GM19467 (cell line): ENCODE measurements around the gene TBXAS1.

Experiments
- ATAC-seq: cut with Tn5 transposase; IDR thresholded peaks from one replicate; pipeline ENCODE4 v1.9.1; 2021; ENCODE audit warnings: mild to moderate bottlenecking, moderate library complexity; ENCODE audit not compliant: unreplicated experiment

TBXAS1 gene

GRCh38 chr7:140039896-140040295 lies 210.8 kb downstream of the TBXAS1 start:
- no peak for ATAC-seq

- ATAC-seq = no peak
These were observed 212.8 kb downstream of the TBXAS1 start for GRCh38 chr7:140041659-140042385.

DNA sequence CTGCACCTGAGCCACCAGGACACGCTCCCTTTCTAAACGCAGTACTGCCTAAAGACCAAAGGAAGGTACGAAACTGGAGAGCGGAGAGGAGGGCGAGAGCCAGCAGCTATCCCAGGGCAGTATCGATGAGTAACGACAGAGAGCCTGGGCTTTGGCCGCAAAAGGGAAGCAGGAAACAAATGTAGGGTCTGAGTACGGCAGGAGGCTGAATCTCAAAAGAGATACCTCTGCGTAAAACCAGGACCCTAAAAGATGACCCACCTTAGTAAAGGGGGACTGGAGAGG lies 213.3 kb downstream of the TBXAS1 start:
- no peak for ATAC-seq

- no peak for ATAC-seq
These were observed 215.2 kb downstream of the TBXAS1 start for GRCh38 chr7:140044251-140044650.

GRCh38 chr7:140045697-140046096 lies 216.6 kb downstream of the TBXAS1 start:
- no peak for ATAC-seq

DNA sequence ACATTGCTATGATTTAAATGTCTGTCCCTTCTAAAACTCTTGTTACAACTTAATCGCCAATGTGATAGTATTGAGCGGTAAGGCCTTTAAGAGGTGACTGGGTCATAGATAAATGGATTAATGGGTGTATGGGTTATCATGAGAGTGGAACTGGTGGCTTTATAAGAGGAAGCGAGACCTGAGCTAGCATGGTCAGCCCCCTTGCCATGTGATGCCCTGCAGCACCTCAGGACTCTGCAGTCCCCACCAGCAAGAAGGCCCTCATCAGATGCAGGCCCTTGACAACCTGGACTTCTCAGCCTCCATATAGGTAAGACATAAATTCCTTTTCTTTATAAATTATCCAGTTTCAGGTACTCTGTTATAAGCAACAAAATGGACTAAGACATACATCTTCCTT lies 218.1 kb downstream of the TBXAS1 start:
- no peak for ATAC-seq

DNA sequence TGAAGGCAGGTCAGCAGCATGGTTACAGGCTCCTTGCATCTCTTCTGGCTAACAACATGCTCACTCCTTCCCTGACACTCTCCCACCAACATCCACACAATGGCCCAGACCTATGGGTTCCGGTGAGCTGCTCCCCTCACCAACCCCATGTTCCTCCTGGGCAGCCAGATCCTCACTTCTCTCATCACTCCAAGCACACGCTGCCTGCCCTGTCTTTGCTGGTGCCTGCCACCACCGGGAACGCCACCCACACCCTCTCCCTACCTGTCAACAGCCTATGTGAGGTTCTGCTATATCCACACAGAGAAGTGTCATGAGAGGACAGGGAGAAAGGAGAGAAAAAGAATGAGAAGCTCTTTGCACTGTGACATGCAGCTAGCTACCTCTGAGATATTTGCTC lies 219.1 kb downstream of the TBXAS1 start:
- ATAC-seq = no peak

- no peak for ATAC-seq
These were observed 219.9 kb downstream of the TBXAS1 start for GRCh38 chr7:140048989-140049338.

GRCh38 chr7:140049339-140050024 lies 220.4 kb downstream of the TBXAS1 start:
- ATAC-seq = no peak

GRCh38 chr7:140050100-140050499 lies 221.0 kb downstream of the TBXAS1 start:
- ATAC-seq = no peak

- ATAC-seq = no peak
These were observed 222.8 kb downstream of the TBXAS1 start for GRCh38 chr7:140051820-140052219.

- peak; percentile 84 for ATAC-seq
These were observed 224.9 kb downstream of the TBXAS1 start for GRCh38 chr7:140053812-140054539.

DNA sequence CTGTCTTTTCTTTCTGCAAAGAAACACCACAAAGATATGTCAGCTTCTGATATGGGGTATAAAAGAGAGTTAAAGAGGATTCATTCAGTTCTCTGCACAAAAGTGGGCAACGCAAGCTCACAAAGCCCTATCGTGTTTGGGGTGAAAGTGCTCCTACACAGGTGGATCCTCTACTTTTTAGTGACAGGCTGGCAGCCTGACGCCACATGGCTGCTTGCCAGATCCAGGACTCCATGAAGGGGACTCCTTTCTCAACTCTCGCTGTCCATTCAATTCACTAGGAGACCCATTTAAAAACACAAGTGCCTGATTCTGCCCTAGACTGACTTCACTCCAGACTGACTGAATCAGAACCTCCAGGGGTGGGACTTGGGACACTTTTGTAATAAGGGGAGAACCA lies 225.7 kb downstream of the TBXAS1 start:
- ATAC-seq = no peak

DNA sequence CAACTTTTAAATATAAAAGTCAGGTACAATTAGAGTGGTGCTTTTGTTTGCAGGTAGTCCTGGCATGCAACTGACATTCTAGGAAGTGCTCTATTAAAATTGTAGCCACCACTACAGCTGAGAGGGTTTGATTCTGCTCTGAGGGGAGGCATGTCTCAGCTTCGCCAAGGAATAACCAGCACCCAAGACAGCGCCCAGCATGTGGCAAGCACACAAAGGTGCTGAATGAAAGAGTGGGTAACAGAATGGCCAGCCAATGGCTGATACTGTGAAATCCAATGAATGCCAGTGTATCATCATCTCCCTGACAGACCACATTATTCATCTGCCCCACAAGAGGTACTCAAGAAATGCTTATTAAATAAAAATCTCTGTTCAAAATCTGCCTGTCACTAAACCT lies 226.8 kb downstream of the TBXAS1 start:
- ATAC-seq = no peak

GRCh38 chr7:140056431-140057142 lies 227.5 kb downstream of the TBXAS1 start:
- no peak for ATAC-seq

DNA sequence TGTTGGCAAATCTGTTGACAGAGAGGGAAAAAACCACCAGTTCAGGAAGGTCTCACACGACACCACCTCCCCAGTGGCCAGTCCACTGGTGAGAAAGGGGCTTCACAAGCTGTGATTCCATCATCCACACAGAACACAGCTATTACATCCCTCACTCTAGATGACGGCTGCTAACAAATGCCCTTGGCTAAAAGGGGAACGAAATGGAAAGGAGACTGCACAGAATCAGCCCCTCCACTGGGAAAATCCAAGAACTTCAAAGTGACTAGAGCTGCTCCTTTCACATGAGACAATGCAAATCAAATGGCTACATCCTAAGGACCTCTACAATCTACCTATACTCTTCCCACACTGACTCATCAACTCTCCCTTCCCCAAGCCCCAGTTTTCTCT lies 228.1 kb downstream of the TBXAS1 start:
- no peak for ATAC-seq

- ATAC-seq = no peak
These were observed 229.5 kb downstream of the TBXAS1 start for GRCh38 chr7:140058517-140058916.

DNA sequence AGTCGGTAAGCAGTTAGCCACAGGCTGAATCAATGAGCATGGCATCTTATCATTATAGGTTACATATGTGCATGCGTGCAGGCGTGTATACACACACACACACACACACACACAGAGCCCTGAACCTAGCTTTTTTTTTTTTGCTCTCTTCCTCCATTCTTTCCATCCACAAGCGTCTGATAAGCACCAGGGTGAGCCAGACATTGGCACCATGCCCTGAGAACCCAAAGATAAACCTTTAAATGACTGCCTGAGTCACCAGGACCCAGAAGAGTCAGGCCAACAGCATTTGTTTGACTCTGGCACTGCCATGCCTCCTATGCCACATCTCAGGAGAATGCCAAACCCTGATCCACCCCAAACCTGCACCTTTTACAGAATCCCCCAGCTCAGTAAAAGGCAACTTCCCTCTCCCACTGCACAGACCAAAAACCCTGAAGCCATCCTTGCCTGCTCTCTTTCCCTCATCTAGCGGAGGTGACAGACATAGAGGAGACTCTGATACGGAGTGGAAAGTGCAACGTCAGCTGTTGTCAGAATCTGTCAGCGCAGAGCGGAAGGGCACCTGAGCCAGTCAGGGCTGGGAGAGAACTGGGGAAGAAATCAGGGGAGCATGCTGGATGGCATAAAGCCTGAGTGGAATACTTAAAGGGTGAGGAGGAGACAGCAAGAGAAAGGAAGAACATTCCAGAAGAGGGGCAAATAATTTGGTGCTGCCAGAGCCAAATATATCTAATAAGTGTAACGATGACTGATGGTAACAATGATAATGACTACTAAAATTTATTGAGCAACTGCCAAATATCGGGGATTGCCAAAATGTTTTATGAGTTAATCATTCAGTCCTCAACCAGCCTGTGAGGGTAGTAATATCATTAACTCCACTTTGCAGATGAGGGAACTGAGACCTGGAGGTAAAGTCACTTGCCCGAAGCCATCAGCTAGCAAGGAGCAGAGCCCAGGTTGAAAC lies 230.5 kb downstream of the TBXAS1 start:
- ATAC-seq = no peak

DNA sequence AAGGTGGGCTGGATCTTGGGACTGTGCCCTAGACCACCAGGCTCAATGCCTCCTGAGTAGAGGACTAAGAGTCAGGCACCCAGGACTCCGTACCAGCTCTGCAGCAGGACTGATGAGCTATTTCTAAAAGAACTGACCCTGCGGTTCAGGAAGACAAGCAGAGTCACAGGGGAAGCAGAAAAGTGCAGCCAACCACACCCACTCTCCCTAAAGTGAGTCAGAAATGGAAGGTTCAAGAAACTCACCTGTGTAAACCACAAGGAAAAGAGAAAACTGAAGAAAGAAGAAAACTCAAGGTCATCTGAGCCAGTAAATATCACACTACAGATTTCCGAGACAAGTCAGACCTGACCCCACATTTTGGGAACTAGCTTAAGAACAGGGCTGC lies 231.2 kb downstream of the TBXAS1 start:
- ATAC-seq = no peak

GRCh38 chr7:140060788-140061606 lies 231.9 kb downstream of the TBXAS1 start:
- no peak for ATAC-seq
